Body of pancreas (tissue), 4 donors: Measurements from ENCODE around the gene ARHGAP24.

Experiments used
- POLR2A ChIP-seq, 3 donors: fragments of 450-650 bp; IDR thresholded peaks; one replicate each; pipeline ENCODE4 v1.6.1; 2016; ENCODE audit warnings: antibody characterized with exemption in 3 of 3, mild to moderate bottlenecking in 2 of 3
- TF ChIP-seq, protein P1 (sequence below), 7 experiments: fragments of 450-650 bp in 4 of 7; fragments of 200-600 bp in 3 of 7; sonication (generic) in 3 of 7; IDR thresholded peaks; one replicate each; pipeline ENCODE4 v1.5.1; 2016 to 2019; ENCODE audit warnings: antibody characterized with exemption in 7 of 7

DNA sequence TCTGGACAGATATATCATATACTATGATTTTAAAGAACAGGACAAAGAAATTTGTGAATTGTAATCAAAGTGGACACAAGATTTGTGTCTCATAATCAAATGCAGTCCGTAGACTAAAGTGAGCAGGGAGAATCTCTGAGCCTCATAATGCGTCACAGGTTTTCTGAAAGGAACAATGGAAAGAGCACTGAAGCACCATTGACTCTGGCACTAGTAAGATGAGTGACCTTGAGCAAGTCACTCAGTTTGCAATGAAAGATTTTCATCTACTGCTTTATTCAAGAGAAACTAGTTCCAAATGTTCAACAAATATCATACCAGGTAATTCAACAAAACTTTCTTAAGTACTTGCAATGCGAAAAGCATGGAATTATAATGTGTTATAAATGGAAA is 569.6 kb downstream of the ARHGAP24 start:
- TF ChIP-seq, protein P1, sequence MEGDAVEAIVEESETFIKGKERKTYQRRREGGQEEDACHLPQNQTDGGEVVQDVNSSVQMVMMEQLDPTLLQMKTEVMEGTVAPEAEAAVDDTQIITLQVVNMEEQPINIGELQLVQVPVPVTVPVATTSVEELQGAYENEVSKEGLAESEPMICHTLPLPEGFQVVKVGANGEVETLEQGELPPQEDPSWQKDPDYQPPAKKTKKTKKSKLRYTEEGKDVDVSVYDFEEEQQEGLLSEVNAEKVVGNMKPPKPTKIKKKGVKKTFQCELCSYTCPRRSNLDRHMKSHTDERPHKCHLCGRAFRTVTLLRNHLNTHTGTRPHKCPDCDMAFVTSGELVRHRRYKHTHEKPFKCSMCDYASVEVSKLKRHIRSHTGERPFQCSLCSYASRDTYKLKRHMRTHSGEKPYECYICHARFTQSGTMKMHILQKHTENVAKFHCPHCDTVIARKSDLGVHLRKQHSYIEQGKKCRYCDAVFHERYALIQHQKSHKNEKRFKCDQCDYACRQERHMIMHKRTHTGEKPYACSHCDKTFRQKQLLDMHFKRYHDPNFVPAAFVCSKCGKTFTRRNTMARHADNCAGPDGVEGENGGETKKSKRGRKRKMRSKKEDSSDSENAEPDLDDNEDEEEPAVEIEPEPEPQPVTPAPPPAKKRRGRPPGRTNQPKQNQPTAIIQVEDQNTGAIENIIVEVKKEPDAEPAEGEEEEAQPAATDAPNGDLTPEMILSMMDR (IDR thresholded peaks at IDR 0.05), result no peak
- no peak for TF ChIP-seq POLR2A (IDR thresholded peaks at IDR 0.05)
